Fibroblast of skin of scalp (primary cell): Measurements from ENCODE around the gene USH1G. TPM values are rescaled to one million over a fixed set of nuclear protein-coding genes. Genes with fewer than 3 reads are reported as not detected.
"Not testable (repeated sequence)": the region's sequence is repeated elsewhere in the genome, so short reads cannot be mapped to it uniquely, and the experiment has no call there.

Experiments
- DNase-seq: peaks from one replicate; pipeline ENCODE4 v3.0.0-alpha.2; 2013
- polyA plus RNA-seq, 2 experiments: library from polyadenylated mRNA; unstranded; fragments of 120-200 nt; gene quantifications; one replicate each; pipeline ENCODE4 v1.2.1, GENCODE V29; 2013; ENCODE audit not compliant: insufficient read length in 2 of 2

Gene USH1G
- not detected for polyA plus RNA-seq (2013, experiment 1 of 2; ENCODE audit: insufficient read length)
- not detected for polyA plus RNA-seq (2013, experiment 2 of 2; ENCODE audit: insufficient read length)

- DNase-seq, result no peak
Measured at GRCh38 chr17:74922694-74923537, at the start of gene USH1G. Gene USH1G (minus strand): TSS chr17:74923255. CDS start chr17:74923073, 182 bp downstream.

- no peak for DNase-seq
Measured at GRCh38 chr17:74972107-74972972, 49.3 kb upstream of the USH1G start, which contains the start of gene HID1. Gene HID1 (minus strand): TSS chr17:74972759. CDS start chr17:74972656, 103 bp downstream.

GRCh38 chr17:74971842-74972106, 48.7 kb upstream of the USH1G start:
- no peak for DNase-seq

- DNase-seq, result no peak
Measured at GRCh38 chr17:74971069-74971841, 48.2 kb upstream of the USH1G start.

GRCh38 chr17:74970395-74970794, 47.3 kb upstream of the USH1G start:
- DNase-seq, result no peak

GRCh38 chr17:74969501-74969900, 46.4 kb upstream of the USH1G start:
- DNase-seq, result not testable (repeated sequence)

GRCh38 chr17:74968361-74968780, 45.3 kb upstream of the USH1G start:
- DNase-seq, result no peak

GRCh38 chr17:74964988-74965622, 42.0 kb upstream of the USH1G start:
- DNase-seq, result no peak

GRCh38 chr17:74964246-74964761, 41.2 kb upstream of the USH1G start:
- no peak for DNase-seq

GRCh38 chr17:74963656-74964055, 40.6 kb upstream of the USH1G start:
- no peak for DNase-seq

GRCh38 chr17:74962622-74963394, 39.8 kb upstream of the USH1G start:
- DNase-seq, result no peak

GRCh38 chr17:74961657-74962350, 38.7 kb upstream of the USH1G start:
- DNase-seq, result peak; percentile 83

- DNase-seq, result peak; percentile 46
Measured at GRCh38 chr17:74960570-74961342, 37.7 kb upstream of the USH1G start.

- DNase-seq, result no peak
Measured at GRCh38 chr17:74959826-74960515, 36.9 kb upstream of the USH1G start.

GRCh38 chr17:74957935-74958740, 35.1 kb upstream of the USH1G start:
- peak; percentile 42 for DNase-seq

GRCh38 chr17:74956093-74956492, 33.0 kb upstream of the USH1G start:
- no peak for DNase-seq

GRCh38 chr17:74954665-74955421, 31.8 kb upstream of the USH1G start:
- DNase-seq, result no peak
